Upper lobe of right lung (tissue), 1 donor: ENCODE measurements around the gene MAML2. TPM values are rescaled to one million over a fixed set of nuclear protein-coding genes. Genes with fewer than 3 reads are reported as not detected.
A peak's percentile ranks its signal among the peaks of the same experiment; 100 is the strongest.

Experiments used
- ATAC-seq: fragments of 200-7000 bp; cut with Tn5 transposase; one replicate; pipeline ENCODE4 v1.9.1; 2020; ENCODE audit warnings: mild to moderate bottlenecking, moderate library complexity
- DNase-seq: peaks from one replicate; pipeline ENCODE4 v3.0.0-alpha.2; 2020
- H3K27ac ChIP-seq: fragments of 200-600 bp; one replicate; pipeline ENCODE4 v1.8.0; 2022
- H3K27me3 ChIP-seq: fragments of 200-600 bp; one replicate; pipeline ENCODE4 v1.8.0; 2022; ENCODE audit warnings: mild to moderate bottlenecking
- H3K36me3 ChIP-seq: fragments of 200-600 bp; one replicate; pipeline ENCODE4 v1.8.0; 2022
- H3K4me1 ChIP-seq: fragments of 200-600 bp; one replicate; pipeline ENCODE4 v1.8.0; 2022
- H3K4me3 ChIP-seq: fragments of 200-600 bp; one replicate; pipeline ENCODE4 v1.8.0; 2022; ENCODE audit warnings: mild to moderate bottlenecking
- H3K9me3 ChIP-seq: fragments of 200-600 bp; one replicate; pipeline ENCODE4 v1.8.0; 2022
- CTCF ChIP-seq: fragments of 200-600 bp; IDR thresholded peaks from one replicate; pipeline ENCODE4 v1.8.0; 2022; ENCODE audit warnings: antibody characterized with exemption
- intact Hi-C: fragments of 100-400 bp; cut with DNase I; formaldehyde crosslinking; loops from one replicate; pipeline ENCODE4 v1.11.0; 2022
- total RNA-seq: library from RNA; stranded (reverse); fragmentation: NEBNext Ultra II Directional; extraction: Animal tissue kit (Norgen Biotek cat#: 25700); gene quantifications from one replicate; pipeline ENCODE4 v1.2.1, GENCODE V29; 2021
- donor health status: DM: no; HTN: yes; CAD: no; lungs with severe emphysema.

MAML2 gene
- total RNA-seq, 1 donor from 2014 or later: 27.5 TPM

- H3K36me3 ChIP-seq: no peaks in the 10 kb centered on the region
- H3K9me3 ChIP-seq: no peaks in the 10 kb centered on the region
- ATAC-seq (no peak), DNase-seq (no peak)
- no peak for TF ChIP-seq CTCF
- H3K27me3 ChIP-seq: no peaks in the 10 kb centered on the region
- no peak overlapping the region for H3K27ac ChIP-seq
- intact Hi-C loops: no loop called here
- peaks cover 83% of the 10 kb centered on the region for H3K4me1 ChIP-seq
- no peak overlapping the region for H3K4me3 ChIP-seq
These were observed 125.8 kb downstream of the MAML2 start for GRCh38 chr11:96217206-96217605.

GRCh38 chr11:96215826-96216225, 127.2 kb downstream of the MAML2 start:
- no peaks in the 10 kb centered on the region for H3K36me3 ChIP-seq
- intact Hi-C loops: no loop called here
- H3K27ac ChIP-seq: peak overlapping the region; percentile 75
- ATAC-seq: no peak
- no peak overlapping the region for H3K4me3 ChIP-seq
- no peak for DNase-seq
- peaks cover 78% of the 10 kb centered on the region for H3K4me1 ChIP-seq
- no peak for TF ChIP-seq CTCF
- no peaks in the 10 kb centered on the region for H3K27me3 ChIP-seq
- H3K9me3 ChIP-seq: no peaks in the 10 kb centered on the region

- H3K9me3 ChIP-seq: no peaks in the 10 kb centered on the region
- no peak for DNase-seq
- intact Hi-C loops: no loop called here
- no peak overlapping the region for H3K4me3 ChIP-seq
- H3K36me3 ChIP-seq: no peaks in the 10 kb centered on the region
- H3K27ac ChIP-seq: peak overlapping the region; percentile 75
- ATAC-seq: peak; percentile 47
- H3K4me1 ChIP-seq: peaks cover 72% of the 10 kb centered on the region
- H3K27me3 ChIP-seq: no peaks in the 10 kb centered on the region
- no peak for TF ChIP-seq CTCF
These were observed 127.7 kb downstream of the MAML2 start for GRCh38 chr11:96215110-96215782.

GRCh38 chr11:96214777-96215109, 128.3 kb downstream of the MAML2 start:
- Histone ChIP-seq H3K4me1 (peaks cover 67% of the 10 kb centered on the region), H3K4me3 (no peak overlapping the region), H3K9me3 (no peaks in the 10 kb centered on the region), H3K36me3 (no peaks in the 10 kb centered on the region), H3K27ac (peak overlapping the region; percentile 75), H3K27me3 (no peaks in the 10 kb centered on the region)
- intact Hi-C loops: no loop called here
- ATAC-seq (no peak), DNase-seq (no peak)
- TF ChIP-seq CTCF: no peak

GRCh38 chr11:96213500-96213899, 129.5 kb downstream of the MAML2 start:
- intact Hi-C loops: no loop called here
- DNase-seq (no peak), ATAC-seq (no peak)
- H3K27me3 ChIP-seq: no peaks in the 10 kb centered on the region
- no peaks in the 10 kb centered on the region for H3K36me3 ChIP-seq
- H3K9me3 ChIP-seq: no peaks in the 10 kb centered on the region
- H3K27ac ChIP-seq: no peak overlapping the region
- H3K4me3 ChIP-seq: no peak overlapping the region
- TF ChIP-seq CTCF: no peak
- H3K4me1 ChIP-seq: peaks cover 65% of the 10 kb centered on the region

- Histone ChIP-seq H3K4me3 (no peak overlapping the region), H3K4me1 (peaks cover 59% of the 10 kb centered on the region), H3K9me3 (no peaks in the 10 kb centered on the region), H3K36me3 (no peaks in the 10 kb centered on the region), H3K27me3 (no peaks in the 10 kb centered on the region), H3K27ac (no peak overlapping the region)
- ATAC-seq (no peak), DNase-seq (no peak)
- no peak for TF ChIP-seq CTCF
- intact Hi-C loops: no loop called here
These were observed 131.6 kb downstream of the MAML2 start for GRCh38 chr11:96211436-96211835.
